Fibroblast of villous mesenchyme (primary cell): ENCODE data around the gene IKZF1. TPM values are rescaled to one million over a fixed set of nuclear protein-coding genes. Genes with fewer than 3 reads are reported as not detected.
A peak's percentile ranks its signal among the peaks of the same experiment; 100 is the strongest.

Source experiments
- DNase-seq: peaks from one replicate; pipeline ENCODE4 v3.0.0-alpha.2; 2010; ENCODE audit warnings: low read depth
- H3K4me3 ChIP-seq: 2 replicates; pipeline ENCODE4 v1.5.1; 2011; ENCODE audit warnings: low read depth, mild to moderate bottlenecking, low read length
- total RNA-seq: library from RNA; depleted of rRNA; stranded (reverse); fragments of >200 nt; gene quantifications from 2 replicates; pipeline ENCODE4 v1.2.3, GENCODE V29; 2012
- TF ChIP-seq, protein P1 (sequence below): IDR thresholded peaks from 2 replicates; pipeline ENCODE4 v1.5.1; 2012; ENCODE audit warnings: low read depth, mild to moderate bottlenecking, low read length; ENCODE audit not compliant: insufficient read depth

The IKZF1 gene
- total RNA-seq, 1 donor = not detected

DNA sequence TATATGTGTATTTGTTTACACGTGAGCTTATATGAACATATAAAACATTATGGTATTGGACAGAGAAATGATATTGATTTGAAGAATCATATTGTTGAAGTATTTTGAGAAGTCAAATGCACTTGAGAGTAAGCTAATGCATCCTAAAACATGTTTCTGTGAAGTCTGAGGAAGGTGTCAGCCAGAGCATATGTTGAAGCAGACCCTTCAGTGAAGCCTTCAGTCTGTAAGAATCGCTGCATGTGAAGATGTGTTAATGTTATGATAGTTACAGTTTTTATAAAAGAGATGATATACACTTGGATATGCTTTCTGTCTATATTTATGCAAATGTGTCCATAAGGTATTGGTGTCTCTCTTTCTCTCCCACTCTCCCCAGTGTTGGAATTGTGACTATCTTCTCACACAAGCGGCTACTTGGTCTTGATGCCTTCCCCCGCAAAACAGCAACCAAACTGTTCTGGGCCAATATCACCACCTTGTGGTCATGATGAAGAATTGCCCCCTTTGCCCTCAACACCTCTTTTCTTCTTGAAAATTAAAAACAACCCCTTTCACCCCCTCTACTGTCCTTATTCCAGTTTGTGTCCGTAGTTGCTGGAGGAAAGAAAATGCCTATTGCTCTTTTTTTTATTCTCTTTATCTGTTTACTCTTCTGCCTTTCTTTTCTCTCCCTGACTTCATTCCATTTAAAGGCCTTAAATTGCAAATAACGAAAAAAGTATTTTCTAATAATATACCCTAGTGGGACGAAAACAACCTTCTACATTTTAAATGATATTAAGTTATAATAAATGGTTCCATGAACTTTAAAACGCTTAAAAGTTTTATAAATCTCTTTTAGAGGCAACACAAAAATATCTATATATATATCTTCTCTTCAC, 64.9 kb downstream of the IKZF1 start:
- TF ChIP-seq, protein P1, sequence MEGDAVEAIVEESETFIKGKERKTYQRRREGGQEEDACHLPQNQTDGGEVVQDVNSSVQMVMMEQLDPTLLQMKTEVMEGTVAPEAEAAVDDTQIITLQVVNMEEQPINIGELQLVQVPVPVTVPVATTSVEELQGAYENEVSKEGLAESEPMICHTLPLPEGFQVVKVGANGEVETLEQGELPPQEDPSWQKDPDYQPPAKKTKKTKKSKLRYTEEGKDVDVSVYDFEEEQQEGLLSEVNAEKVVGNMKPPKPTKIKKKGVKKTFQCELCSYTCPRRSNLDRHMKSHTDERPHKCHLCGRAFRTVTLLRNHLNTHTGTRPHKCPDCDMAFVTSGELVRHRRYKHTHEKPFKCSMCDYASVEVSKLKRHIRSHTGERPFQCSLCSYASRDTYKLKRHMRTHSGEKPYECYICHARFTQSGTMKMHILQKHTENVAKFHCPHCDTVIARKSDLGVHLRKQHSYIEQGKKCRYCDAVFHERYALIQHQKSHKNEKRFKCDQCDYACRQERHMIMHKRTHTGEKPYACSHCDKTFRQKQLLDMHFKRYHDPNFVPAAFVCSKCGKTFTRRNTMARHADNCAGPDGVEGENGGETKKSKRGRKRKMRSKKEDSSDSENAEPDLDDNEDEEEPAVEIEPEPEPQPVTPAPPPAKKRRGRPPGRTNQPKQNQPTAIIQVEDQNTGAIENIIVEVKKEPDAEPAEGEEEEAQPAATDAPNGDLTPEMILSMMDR = peak; percentile 42
- H3K4me3 ChIP-seq = no peak overlapping the region
- DNase-seq = peak; percentile 6

DNA sequence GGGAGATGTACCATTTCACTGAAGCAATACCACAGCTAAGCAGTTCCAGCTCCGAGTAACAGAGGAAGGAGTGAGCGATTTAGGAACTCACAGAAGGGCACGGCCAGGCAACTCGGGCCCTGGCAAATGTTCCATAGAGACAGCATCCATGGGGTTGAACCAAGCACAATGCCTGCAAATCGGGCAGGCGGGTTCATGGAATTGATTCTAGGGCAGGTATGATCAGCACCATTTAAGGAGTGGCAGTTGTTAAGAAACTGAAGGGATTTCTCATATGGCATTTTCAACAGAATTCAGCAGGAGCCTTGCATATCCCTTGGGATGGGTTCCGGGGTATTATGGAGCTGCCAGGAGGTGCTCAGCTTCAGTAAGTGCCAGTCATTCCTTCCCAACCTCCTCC, 66.4 kb downstream of the IKZF1 start:
- TF ChIP-seq, protein P1 = no peak
- no peak for DNase-seq
- no peak overlapping the region for H3K4me3 ChIP-seq

DNA sequence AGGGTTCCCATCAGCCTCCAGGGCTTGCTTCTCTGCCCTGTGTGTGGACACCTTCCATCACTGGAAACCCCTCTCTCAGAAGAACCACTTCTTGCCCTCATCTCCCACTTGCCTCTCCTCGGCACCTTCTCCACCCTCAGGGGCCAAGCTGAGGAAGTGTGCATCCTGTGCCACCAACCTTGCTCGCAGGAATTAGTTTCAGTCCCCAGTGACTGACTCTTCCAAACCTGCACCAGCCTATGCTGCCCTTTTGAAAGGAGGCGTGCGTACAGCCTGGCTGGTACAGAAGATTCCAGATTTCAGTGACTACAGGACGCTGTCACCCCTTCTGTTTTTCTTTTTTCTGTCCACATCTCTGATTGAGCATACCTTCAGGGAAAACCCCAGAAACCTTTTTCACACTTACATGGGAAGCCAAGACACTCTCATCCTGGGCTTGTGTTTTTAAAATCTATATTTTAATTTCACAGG, 67.1 kb downstream of the IKZF1 start:
- TF ChIP-seq, protein P1 = no peak
- H3K4me3 ChIP-seq = no peak overlapping the region
- DNase-seq = no peak

DNA sequence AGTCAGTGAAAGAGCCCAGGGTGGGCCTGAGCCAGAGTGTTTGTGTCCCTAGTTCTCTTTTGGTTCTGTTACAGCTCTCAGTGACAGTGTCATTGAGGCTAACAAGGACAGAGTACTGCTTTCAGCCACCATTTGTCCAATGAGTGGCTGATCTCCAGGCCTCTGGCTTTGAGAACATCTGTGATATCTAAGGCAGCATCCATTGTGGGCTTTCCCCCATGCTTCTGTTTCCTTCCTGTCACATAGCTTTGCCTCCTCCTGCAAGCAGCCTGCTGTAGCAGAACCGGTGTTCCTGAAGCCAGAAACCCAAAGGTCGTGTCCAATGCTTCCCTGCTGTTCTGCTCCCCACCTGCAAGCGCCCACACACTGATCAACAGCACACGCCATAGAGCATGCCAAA, 68.4 kb downstream of the IKZF1 start:
- H3K4me3 ChIP-seq = no peak overlapping the region
- TF ChIP-seq, protein P1 = no peak
- no peak for DNase-seq

DNA sequence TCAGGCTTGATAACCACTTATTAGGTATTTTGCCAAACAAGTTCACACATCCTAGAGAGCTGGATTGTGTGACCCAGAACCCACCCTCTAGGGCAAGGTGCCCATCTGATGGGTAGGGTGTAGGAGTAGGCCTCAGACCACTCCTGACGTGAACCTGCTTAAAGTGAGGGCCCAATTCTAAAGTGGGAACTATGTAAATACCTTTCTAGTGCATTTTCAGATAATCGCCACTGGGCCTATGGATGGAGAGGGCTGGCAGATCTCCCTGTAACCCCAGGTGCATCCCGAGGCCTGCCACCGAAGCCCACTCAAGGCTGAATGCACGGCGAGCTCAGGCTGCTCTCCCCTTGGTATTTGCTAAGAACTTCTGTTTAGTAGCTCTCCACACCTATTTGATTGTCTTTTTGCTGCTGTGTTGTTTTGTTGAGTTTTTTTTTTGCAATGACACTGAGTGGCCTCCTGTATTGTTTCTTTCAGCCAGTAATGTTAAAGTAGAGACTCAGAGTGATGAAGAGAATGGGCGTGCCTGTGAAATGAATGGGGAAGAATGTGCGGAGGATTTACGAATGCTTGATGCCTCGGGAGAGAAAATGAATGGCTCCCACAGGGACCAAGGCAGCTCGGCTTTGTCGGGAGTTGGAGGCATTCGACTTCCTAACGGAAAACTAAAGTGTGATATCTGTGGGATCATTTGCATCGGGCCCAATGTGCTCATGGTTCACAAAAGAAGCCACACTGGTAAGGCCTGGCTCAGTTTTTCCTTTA, 71.7 kb downstream of the IKZF1 start:
- H3K4me3 ChIP-seq = no peak overlapping the region
- no peak for DNase-seq
- TF ChIP-seq, protein P1 = no peak

DNA sequence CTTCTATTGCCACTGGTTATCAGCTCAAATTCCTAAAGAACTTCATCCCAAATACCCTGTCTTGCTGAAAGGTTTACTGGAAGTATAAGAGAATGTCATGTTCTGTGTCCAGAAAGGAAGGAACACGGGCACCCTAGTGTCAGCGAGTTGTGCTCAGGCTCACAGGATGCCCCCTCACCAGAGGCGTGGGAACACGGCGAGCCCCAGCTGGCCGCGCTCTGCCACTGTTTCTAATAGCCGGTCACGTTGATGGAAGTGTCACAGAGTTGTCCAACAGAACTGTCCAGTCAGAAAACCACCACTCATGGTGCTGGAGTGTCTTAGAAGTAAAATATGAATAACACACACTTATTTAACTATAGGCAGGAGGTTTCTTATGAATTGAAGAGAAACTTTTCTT, 72.8 kb downstream of the IKZF1 start:
- H3K4me3 ChIP-seq = no peak overlapping the region
- TF ChIP-seq, protein P1 = no peak
- no peak for DNase-seq
